Erythroblast (primary cell): ENCODE results near the gene CALR.

Experiments
- GATA1 ChIP-seq: IDR thresholded peaks from 2 replicates; pipeline ENCODE4 v1.6.1; 2011; ENCODE audit warnings: low read depth, mild to moderate bottlenecking, control low read depth, low read length, moderate library complexity
- POLR2A ChIP-seq: IDR thresholded peaks from 2 replicates; pipeline ENCODE4 v1.6.1; 2011; ENCODE audit warnings: mild to moderate bottlenecking, low read length

GRCh38 chr19:12991296-12991695 lies 52.9 kb downstream of the CALR start:
- TF ChIP-seq POLR2A (no peak), GATA1 (no peak)
